Measurements from ENCODE around the gene HS3ST4.

GRCh38 chr16:25643633-25644032 is 48.1 kb upstream of the HS3ST4 start:
- TF ChIP-seq SP1 (IDR thresholded peaks at IDR 0.05; ENCODE audit: low read depth, low read length) = no peak
- TF ChIP-seq SP2 (IDR thresholded peaks at IDR 0.05; ENCODE audit: low read length) = no peak
- no peak for TF ChIP-seq EZH2 (IDR thresholded peaks at IDR 0.05; ENCODE audit: low read depth, low read length, severe bottlenecking)
- no peak for TF ChIP-seq CTCF (IDR thresholded peaks at IDR 0.05; ENCODE audit: control extremely low read depth in 1 of 3, insufficient read depth in 1 of 3, low read depth in 1 of 3, low read length in 3 of 3)
- TF ChIP-seq POLR2A (IDR thresholded peaks at IDR 0.05; ENCODE audit: control extremely low read depth in 1 of 2, low read depth in 2 of 2, low read length in 2 of 2) = no peak
- TF ChIP-seq RAD21 (IDR thresholded peaks at IDR 0.05 in 1 of 2, conservative IDR thresholded peaks at IDR 0.05 in 1 of 2; ENCODE audit: low read depth in 2 of 2, low read length in 2 of 2) = no peak
- TF ChIP-seq SRF (IDR thresholded peaks at IDR 0.05; ENCODE audit: low read depth, low read length) = no peak
- no peak for TF ChIP-seq CHD2 (IDR thresholded peaks at IDR 0.05; ENCODE audit: low read length)
- TF ChIP-seq CHD1 (IDR thresholded peaks at IDR 0.05; ENCODE audit: low read depth, low read length) = no peak
- TF ChIP-seq EGR1 (IDR thresholded peaks at IDR 0.05; ENCODE audit: borderline replicate concordance, low read depth, low read length) = no peak
- no peak for TF ChIP-seq ZNF274 (IDR thresholded peaks at IDR 0.05; ENCODE audit: borderline replicate concordance, extremely low read depth, low read length)
